DLD1 (cell line): ENCODE results near the gene PAX7.

Experiments used
- in situ Hi-C: cut with HindIII; loops from 2 replicates; pipeline ENCODE4 v1.10.0; 2017; ENCODE audit warnings: low sequenced_read_pairs

The PAX7 gene

GRCh38 chr1:18697541-18697940 lies 66.9 kb downstream of the PAX7 start:
- in situ Hi-C loops = no loop called here

GRCh38 chr1:18700530-18700929 lies 69.9 kb downstream of the PAX7 start:
- in situ Hi-C loops = no loop called here

GRCh38 chr1:18701183-18701582 lies 70.5 kb downstream of the PAX7 start:
- in situ Hi-C loops = no loop called here

- in situ Hi-C loops = no loop called here
Measured at GRCh38 chr1:18703041-18703621, 72.5 kb downstream of the PAX7 start.

- in situ Hi-C loops = loop anchor here (5.0 kb wide), 2 partner anchors 44 to 106 kb away; no protein-coding TSS in a partner anchor
Measured at GRCh38 chr1:18705811-18706210, 75.2 kb downstream of the PAX7 start.

- in situ Hi-C loops = loop anchor here (5.0 kb wide), 2 partner anchors 45 to 105 kb away; no protein-coding TSS in a partner anchor
Measured at GRCh38 chr1:18707696-18708257, 77.1 kb downstream of the PAX7 start.

GRCh38 chr1:18710002-18710401 lies 79.4 kb downstream of the PAX7 start:
- in situ Hi-C loops = no loop called here

GRCh38 chr1:18711003-18711402 lies 80.4 kb downstream of the PAX7 start:
- in situ Hi-C loops = no loop called here

- in situ Hi-C loops = no loop called here
Measured at GRCh38 chr1:18711536-18712251, 81.0 kb downstream of the PAX7 start.

GRCh38 chr1:18712252-18712600 lies 81.6 kb downstream of the PAX7 start:
- in situ Hi-C loops = no loop called here

GRCh38 chr1:18714404-18715175 lies 83.9 kb downstream of the PAX7 start:
- in situ Hi-C loops = no loop called here

GRCh38 chr1:18716112-18716784 lies 85.6 kb downstream of the PAX7 start:
- in situ Hi-C loops = no loop called here

GRCh38 chr1:18716785-18717678 lies 86.4 kb downstream of the PAX7 start:
- in situ Hi-C loops = no loop called here

GRCh38 chr1:18719786-18720451 lies 89.3 kb downstream of the PAX7 start:
- in situ Hi-C loops = loop anchor here (5.0 kb wide), 1 partner anchor 47 kb away; no protein-coding TSS in a partner anchor

GRCh38 chr1:18721041-18721440 lies 90.4 kb downstream of the PAX7 start:
- in situ Hi-C loops = loop anchor here (5.0 kb wide), 1 partner anchor 46 kb away; no protein-coding TSS in a partner anchor

- in situ Hi-C loops = loop anchor here (5.0 kb wide), 1 partner anchor 46 kb away; no protein-coding TSS in a partner anchor
Measured at GRCh38 chr1:18721776-18722175, 91.1 kb downstream of the PAX7 start.

- in situ Hi-C loops = loop anchor here (5.0 kb wide), 1 partner anchor 45 kb away; no protein-coding TSS in a partner anchor
Measured at GRCh38 chr1:18722270-18722669, 91.6 kb downstream of the PAX7 start.

GRCh38 chr1:18723206-18723605 lies 92.6 kb downstream of the PAX7 start:
- in situ Hi-C loops = loop anchor here (5.0 kb wide), 1 partner anchor 44 kb away; no protein-coding TSS in a partner anchor
